HL-60 (cell line): Measurements from ENCODE around the gene MCCC2.

Experiments
- DNase-seq, 2 experiments: peaks; one replicate each; pipeline ENCODE4 v3.0.0-alpha.2; 2010 to 2020; ENCODE audit warnings: low read depth in 1 of 2, low spot score in 1 of 2
- H3K27ac ChIP-seq: fragments of 250-450 bp; sonication (Bioruptor Pico); replicated peaks from 2 replicates; pipeline ENCODE4 v1.5.1; 2020; ENCODE audit warnings: mild to moderate bottlenecking, moderate library complexity
- H3K27me3 ChIP-seq: fragments of 250-450 bp; sonication (Bioruptor Pico); 2 replicates; pipeline ENCODE4 v1.5.1; 2021; ENCODE audit warnings: mild to moderate bottlenecking, moderate library complexity; ENCODE audit not compliant: insufficient read depth, poor library complexity, severe bottlenecking
- H3K4me3 ChIP-seq: replicated peaks from 2 replicates; pipeline ENCODE4 v1.5.1; 2011; ENCODE audit warnings: mild to moderate bottlenecking, control low read depth, low read length; ENCODE audit not compliant: insufficient read depth
- GABPA ChIP-seq: IDR thresholded peaks from 2 replicates; pipeline ENCODE4 v1.6.1; 2012; ENCODE audit warnings: low read depth
- POLR2AphosphoS5 ChIP-seq: IDR thresholded peaks from 2 replicates; pipeline ENCODE4 v1.6.1; 2012; ENCODE audit warnings: low read depth
- SPI1 ChIP-seq: IDR thresholded peaks from 2 replicates; pipeline ENCODE4 v1.6.1; 2012; ENCODE audit warnings: low read depth, mild to moderate bottlenecking, borderline replicate concordance
- TF ChIP-seq, protein P1 (sequence below): IDR thresholded peaks from 2 replicates; pipeline ENCODE4 v1.6.1; 2012; ENCODE audit warnings: low read depth; ENCODE audit not compliant: insufficient replicate concordance
- TF ChIP-seq, protein P2 (sequence below): IDR thresholded peaks from one replicate; pipeline ENCODE4 v1.5.1; 2011; ENCODE audit warnings: low read length, control low read depth, inconsistent platforms; ENCODE audit not compliant: insufficient read depth

MCCC2 gene

DNA sequence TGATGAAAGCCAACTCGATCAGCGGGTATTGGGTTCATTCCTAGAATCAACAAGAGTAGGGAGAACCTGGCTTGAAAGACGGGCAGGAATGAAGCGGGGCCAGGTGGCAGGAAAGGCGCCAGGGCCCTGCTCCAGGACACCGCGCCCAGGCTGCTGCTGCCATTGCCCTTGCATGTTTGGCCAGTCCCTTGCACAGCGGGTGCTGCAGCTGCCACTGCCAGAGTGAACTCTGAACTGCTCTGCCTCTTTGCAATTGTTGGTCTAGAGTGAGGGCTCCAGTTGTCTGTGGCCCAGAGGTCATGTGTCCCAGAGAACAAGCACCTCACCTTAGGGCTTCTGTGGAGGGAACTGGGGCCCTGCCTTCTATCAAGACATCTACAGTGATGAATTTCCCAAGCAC is 107.9 kb downstream of the MCCC2 start:
- Histone ChIP-seq H3K27ac (no peak overlapping the region), H3K27me3 (no peaks in the 10 kb centered on the region), H3K4me3 (no peak overlapping the region)
- no peak for DNase-seq
- TF ChIP-seq POLR2AphosphoS5 = no peak
- TF ChIP-seq, protein P1, sequence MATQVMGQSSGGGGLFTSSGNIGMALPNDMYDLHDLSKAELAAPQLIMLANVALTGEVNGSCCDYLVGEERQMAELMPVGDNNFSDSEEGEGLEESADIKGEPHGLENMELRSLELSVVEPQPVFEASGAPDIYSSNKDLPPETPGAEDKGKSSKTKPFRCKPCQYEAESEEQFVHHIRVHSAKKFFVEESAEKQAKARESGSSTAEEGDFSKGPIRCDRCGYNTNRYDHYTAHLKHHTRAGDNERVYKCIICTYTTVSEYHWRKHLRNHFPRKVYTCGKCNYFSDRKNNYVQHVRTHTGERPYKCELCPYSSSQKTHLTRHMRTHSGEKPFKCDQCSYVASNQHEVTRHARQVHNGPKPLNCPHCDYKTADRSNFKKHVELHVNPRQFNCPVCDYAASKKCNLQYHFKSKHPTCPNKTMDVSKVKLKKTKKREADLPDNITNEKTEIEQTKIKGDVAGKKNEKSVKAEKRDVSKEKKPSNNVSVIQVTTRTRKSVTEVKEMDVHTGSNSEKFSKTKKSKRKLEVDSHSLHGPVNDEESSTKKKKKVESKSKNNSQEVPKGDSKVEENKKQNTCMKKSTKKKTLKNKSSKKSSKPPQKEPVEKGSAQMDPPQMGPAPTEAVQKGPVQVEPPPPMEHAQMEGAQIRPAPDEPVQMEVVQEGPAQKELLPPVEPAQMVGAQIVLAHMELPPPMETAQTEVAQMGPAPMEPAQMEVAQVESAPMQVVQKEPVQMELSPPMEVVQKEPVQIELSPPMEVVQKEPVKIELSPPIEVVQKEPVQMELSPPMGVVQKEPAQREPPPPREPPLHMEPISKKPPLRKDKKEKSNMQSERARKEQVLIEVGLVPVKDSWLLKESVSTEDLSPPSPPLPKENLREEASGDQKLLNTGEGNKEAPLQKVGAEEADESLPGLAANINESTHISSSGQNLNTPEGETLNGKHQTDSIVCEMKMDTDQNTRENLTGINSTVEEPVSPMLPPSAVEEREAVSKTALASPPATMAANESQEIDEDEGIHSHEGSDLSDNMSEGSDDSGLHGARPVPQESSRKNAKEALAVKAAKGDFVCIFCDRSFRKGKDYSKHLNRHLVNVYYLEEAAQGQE = no peak
- TF ChIP-seq SPI1 = no peak
- no peak for TF ChIP-seq GABPA
- TF ChIP-seq, protein P2, sequence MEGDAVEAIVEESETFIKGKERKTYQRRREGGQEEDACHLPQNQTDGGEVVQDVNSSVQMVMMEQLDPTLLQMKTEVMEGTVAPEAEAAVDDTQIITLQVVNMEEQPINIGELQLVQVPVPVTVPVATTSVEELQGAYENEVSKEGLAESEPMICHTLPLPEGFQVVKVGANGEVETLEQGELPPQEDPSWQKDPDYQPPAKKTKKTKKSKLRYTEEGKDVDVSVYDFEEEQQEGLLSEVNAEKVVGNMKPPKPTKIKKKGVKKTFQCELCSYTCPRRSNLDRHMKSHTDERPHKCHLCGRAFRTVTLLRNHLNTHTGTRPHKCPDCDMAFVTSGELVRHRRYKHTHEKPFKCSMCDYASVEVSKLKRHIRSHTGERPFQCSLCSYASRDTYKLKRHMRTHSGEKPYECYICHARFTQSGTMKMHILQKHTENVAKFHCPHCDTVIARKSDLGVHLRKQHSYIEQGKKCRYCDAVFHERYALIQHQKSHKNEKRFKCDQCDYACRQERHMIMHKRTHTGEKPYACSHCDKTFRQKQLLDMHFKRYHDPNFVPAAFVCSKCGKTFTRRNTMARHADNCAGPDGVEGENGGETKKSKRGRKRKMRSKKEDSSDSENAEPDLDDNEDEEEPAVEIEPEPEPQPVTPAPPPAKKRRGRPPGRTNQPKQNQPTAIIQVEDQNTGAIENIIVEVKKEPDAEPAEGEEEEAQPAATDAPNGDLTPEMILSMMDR = no peak

DNA sequence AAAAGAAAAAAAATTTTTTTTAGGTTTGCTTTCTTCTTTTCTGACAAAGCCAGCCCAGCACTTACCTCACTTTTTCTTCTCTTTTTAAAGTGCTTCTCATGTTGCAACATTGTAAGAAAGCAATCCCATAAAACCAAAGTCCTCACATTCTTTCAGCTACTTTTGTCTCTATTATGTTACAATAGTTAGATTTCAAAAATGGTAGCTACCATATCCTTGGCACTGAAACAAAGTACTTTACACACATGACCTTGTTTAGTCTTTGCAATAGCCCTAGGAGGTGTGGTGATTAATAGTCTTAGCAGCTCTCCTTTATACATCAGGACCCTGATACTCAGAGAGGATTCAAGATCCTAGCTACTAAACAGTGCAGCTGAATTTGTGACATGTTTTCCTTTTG is 108.5 kb downstream of the MCCC2 start:
- no peak for TF ChIP-seq POLR2AphosphoS5
- TF ChIP-seq, protein P1 = no peak
- TF ChIP-seq, protein P2 = no peak
- H3K27me3 ChIP-seq = no peaks in the 10 kb centered on the region
- no peak overlapping the region for H3K4me3 ChIP-seq
- DNase-seq = no peak
- no peak overlapping the region for H3K27ac ChIP-seq

DNA sequence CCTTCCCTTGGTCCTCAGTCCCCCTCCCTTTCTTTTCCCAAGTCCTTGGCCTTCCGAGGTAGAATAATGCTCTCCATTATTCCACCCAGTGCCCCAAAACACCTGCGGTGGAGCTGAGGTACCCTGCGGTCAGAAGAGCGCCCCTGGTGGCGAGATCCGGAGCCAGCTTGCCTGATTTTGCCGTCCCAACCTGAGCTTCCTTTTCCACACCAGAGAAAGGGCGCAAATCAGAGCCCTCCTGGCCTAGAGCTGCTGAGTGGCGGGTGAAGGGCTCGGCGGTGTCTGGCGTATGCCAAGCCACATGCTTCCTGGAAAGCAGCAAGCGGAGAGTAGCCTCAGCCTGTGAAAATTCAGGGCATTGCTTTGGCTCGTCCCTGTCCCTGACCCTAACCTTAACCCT is 110.8 kb downstream of the MCCC2 start:
- no peak for DNase-seq
- TF ChIP-seq, protein P2 = no peak
- TF ChIP-seq GABPA (no peak), POLR2AphosphoS5 (no peak), SPI1 (no peak)
- TF ChIP-seq, protein P1 = no peak
- no peak overlapping the region for H3K27ac ChIP-seq
- no peaks in the 10 kb centered on the region for H3K27me3 ChIP-seq
- H3K4me3 ChIP-seq = no peak overlapping the region
